LNCaP clone FGC (cell line): ENCODE measurements around the gene IGHMBP2.

ENCODE experiments used
- DNase-seq: peaks from one replicate; pipeline ENCODE4 v3.0.0-alpha.2; 2011; ENCODE audit warnings: low read depth
- H3K4me3 ChIP-seq: 2 replicates; pipeline ENCODE4 v1.5.1; 2011; ENCODE audit warnings: mild to moderate bottlenecking, low read depth, low read length, control low read depth
- CTCF ChIP-seq: IDR thresholded peaks from 2 replicates; pipeline ENCODE4 v1.5.1; 2012; ENCODE audit warnings: mild to moderate bottlenecking; ENCODE audit not compliant: control insufficient read depth, insufficient read depth; ENCODE audit errors: extremely low read depth

The IGHMBP2 gene

DNA sequence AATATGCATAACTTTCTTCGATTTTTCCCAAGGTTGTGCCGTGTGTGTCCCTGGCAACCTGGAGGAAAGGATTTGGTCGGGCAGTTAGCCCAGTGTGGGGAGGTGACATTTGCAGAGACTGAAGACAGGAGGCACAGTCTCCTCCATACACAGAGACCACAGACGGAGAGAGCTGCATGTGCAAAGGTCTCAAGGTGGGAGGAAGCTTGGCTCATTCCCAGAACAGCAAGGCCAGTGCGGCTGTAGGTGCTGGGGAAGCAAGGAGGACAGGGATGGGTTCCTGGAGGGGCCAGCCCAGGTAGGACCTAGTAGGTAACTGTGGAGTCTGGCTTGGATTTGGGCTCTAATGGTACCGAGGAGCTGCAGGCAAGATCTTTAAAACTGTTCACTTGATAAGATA is 41.3 kb upstream of the IGHMBP2 start:
- H3K4me3 ChIP-seq, result no peak overlapping the region
- DNase-seq, result no peak
- TF ChIP-seq CTCF, result no peak

DNA sequence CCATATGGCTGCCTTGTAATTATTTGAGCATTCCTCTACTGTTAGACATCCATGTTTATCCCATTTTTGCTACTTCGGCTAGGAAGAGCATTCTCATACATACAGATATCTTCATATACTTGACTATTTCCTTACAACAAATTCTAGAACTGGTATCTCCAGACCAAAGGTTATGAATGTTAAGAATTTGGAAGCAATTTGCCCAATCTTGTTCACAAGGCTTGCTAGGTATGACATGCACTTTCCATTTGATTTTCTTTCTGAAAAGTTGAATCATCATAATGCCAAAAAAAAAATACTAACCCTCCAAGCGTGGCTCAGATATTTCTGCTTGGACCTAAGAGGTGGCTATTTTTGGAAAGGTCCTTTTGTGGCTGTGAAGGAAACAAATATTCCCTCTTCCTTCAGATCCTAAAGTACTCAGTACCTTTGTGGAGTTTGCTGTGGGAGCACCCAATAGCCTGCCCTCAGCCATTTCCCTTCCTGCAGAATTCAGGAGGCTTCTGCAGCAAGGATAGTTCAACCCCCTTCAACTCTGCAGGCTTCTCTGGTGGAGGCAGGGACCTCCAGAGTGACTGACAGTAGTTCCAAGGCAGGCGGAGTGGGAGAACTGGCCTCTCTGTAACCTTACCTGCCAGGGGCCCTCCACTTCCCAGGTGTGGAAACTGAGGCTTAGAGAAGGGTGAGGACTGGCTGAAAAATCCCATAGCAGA is 40.0 kb upstream of the IGHMBP2 start:
- TF ChIP-seq CTCF, result no peak
- H3K4me3 ChIP-seq, result no peak overlapping the region
- no peak for DNase-seq

DNA sequence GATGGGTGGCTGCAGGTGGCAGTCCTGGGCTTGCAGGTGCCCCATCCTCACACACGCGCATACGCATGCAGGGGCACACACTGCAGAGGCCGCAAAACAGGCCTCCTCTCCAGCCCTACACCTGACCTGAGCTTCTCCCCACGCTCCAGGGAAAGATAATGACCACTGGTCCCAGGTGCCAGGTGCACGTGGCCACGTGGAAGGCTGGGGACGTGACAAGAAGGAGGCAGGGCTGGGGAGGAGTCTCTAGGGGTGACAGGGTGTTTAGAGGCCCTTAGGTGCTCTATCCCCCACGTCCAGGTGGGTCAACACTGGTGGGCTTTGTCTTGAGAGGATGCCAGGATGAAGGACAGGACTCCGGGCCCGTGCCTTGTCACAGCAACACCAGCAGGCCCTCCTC is 38.5 kb upstream of the IGHMBP2 start:
- no peak for DNase-seq
- TF ChIP-seq CTCF, result no peak
- no peak overlapping the region for H3K4me3 ChIP-seq

GRCh38 chr11:68867066-68867465 is 36.6 kb upstream of the IGHMBP2 start:
- no peak overlapping the region for H3K4me3 ChIP-seq
- TF ChIP-seq CTCF, result no peak
- no peak for DNase-seq

GRCh38 chr11:68868221-68868835 is 35.4 kb upstream of the IGHMBP2 start:
- no peak for DNase-seq

GRCh38 chr11:68870470-68870869 is 33.2 kb upstream of the IGHMBP2 start:
- no peak for TF ChIP-seq CTCF
- H3K4me3 ChIP-seq, result no peak overlapping the region
- no peak for DNase-seq

More at GRCh38 chr11:68868221-68868835, 35.4 kb upstream of the IGHMBP2 start:
- no peak overlapping the region for H3K4me3 ChIP-seq
- TF ChIP-seq CTCF, result no peak
